ENCODE data around the gene MIOS. TPM values are rescaled to one million over a fixed set of nuclear protein-coding genes. Genes with fewer than 3 reads are reported as not detected.
A peak's percentile ranks its signal among the peaks of the same experiment; 100 is the strongest.

The MIOS gene
- polyA plus RNA-seq, 1 donor: 23.3 TPM

DNA sequence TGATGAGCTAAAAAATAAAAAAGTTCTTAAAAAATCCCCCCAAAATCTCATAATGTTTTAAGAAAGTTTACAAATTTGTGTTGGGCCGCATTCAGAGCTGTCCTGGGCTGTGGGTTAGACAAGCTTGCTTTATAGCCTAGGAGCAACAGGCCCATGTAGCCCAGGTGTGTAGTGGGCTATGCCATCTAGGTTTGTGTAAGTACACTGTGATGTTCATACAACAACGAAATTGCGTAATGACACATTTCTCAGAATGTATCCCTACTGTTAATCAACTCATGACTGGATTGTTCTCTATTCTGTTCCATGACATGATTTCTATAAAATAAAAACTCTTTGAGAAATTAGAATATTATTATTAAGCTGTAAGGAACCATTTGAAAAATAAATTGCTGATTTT is 13.0 kb downstream of the MIOS start:
- WGBS (ENCODE audit: insufficient coverage, low lambda C conversion rate): 100% methylated on average over 1 of the region's 3 CpGs

DNA sequence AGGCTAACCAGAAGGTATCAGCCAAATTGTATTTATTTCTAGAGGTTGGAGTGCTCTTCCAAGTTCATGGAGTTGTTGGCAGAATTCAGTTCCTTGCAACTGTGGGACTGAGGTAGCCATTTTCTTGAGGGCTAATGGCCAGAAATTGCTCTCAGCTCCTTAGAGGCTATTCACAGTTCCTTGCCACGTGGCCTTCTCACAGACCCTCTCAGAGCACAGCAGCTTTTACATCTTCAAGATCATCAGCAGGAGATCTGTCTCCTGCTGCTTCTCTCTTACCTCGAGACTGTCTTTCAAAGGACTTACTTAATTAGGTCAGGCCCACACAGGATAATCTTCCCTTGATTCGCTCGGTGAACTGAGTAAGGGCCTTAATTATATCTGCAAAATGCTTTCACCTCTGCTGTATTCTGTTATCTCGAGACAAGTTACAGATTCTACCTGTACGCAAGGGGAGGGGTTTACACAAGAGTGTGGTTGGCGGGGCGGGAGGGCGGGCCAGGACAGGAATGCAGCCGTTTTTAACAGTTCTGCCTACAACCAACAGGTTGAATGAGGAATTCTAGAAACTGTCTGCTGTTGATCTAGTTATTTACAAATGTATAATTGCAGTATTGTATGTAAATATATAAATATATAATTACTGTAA is 15.0 kb downstream of the MIOS start:
- no CpG with 5 or more reads among the region's 10 CpGs for WGBS (ENCODE audit: insufficient coverage, low lambda C conversion rate)

More for the DNA sequence above, 13.0 kb downstream of the MIOS start:
- Histone ChIP-seq H3K9me3 (ENCODE audit: control insufficient read depth, low read depth, low read length) (no peaks in the 10 kb centered on the region), H3K4me3 (ENCODE audit: low read length) (no peak overlapping the region), H3K36me3 (ENCODE audit: control insufficient read depth, insufficient read depth, low read length) (peaks cover 2% of the 10 kb centered on the region), H3K27ac (ENCODE audit: low read length) (no peak overlapping the region), H3K4me1 (ENCODE audit: control insufficient read depth, insufficient read depth, low read length) (no peaks in the 10 kb centered on the region), H3K27me3 (ENCODE audit: control insufficient read depth, insufficient read depth, low read length) (no peaks in the 10 kb centered on the region)
- DNase-seq: no peak

GRCh38 chr7:7582596-7582995 is 15.9 kb downstream of the MIOS start:
- H3K4me1 ChIP-seq (ENCODE audit: control insufficient read depth, insufficient read depth, low read length): no peaks in the 10 kb centered on the region
- no peak overlapping the region for H3K27ac ChIP-seq (ENCODE audit: low read length)
- no peak overlapping the region for H3K4me3 ChIP-seq (ENCODE audit: low read length)
- H3K27me3 ChIP-seq (ENCODE audit: control insufficient read depth, insufficient read depth, low read length): no peaks in the 10 kb centered on the region
- 83% methylated on average over 1 of the region's 1 CpG for WGBS (ENCODE audit: insufficient coverage, low lambda C conversion rate)
- no peaks in the 10 kb centered on the region for H3K9me3 ChIP-seq (ENCODE audit: control insufficient read depth, low read depth, low read length)
- DNase-seq: no peak
- H3K36me3 ChIP-seq (ENCODE audit: control insufficient read depth, insufficient read depth, low read length): peaks cover 2% of the 10 kb centered on the region

More for the DNA sequence above, 15.0 kb downstream of the MIOS start:
- Histone ChIP-seq H3K4me1 (ENCODE audit: control insufficient read depth, insufficient read depth, low read length) (no peaks in the 10 kb centered on the region), H3K4me3 (ENCODE audit: low read length) (no peak overlapping the region), H3K27me3 (ENCODE audit: control insufficient read depth, insufficient read depth, low read length) (no peaks in the 10 kb centered on the region), H3K9me3 (ENCODE audit: control insufficient read depth, low read depth, low read length) (no peaks in the 10 kb centered on the region), H3K36me3 (ENCODE audit: control insufficient read depth, insufficient read depth, low read length) (peaks cover 2% of the 10 kb centered on the region), H3K27ac (ENCODE audit: low read length) (no peak overlapping the region)
- peak in 1 of 2 donors; percentile 26 for DNase-seq

DNA sequence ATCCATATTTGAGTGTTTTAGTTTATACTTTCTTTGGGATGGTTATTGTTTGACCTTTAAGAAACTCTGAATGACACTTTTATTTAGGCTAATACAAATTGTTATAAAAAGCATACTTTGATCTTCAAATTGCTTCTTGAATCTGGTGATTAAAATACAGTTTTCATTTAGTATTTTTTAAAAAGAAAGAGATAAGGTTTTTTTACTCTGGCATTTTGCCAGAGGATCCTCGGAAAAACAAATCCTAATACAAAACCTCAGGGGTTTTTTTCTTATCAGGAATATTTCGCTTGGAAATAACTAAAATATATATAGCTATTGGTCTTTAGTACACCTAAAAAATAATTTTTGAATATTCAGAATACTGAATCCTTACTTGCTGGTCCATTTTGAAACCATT is 17.0 kb downstream of the MIOS start:
- WGBS (ENCODE audit: insufficient coverage, low lambda C conversion rate): 74% methylated on average over 2 of the region's 2 CpGs
- Histone ChIP-seq H3K27me3 (ENCODE audit: control insufficient read depth, insufficient read depth, low read length) (no peaks in the 10 kb centered on the region), H3K4me1 (ENCODE audit: control insufficient read depth, insufficient read depth, low read length) (no peaks in the 10 kb centered on the region)

DNA sequence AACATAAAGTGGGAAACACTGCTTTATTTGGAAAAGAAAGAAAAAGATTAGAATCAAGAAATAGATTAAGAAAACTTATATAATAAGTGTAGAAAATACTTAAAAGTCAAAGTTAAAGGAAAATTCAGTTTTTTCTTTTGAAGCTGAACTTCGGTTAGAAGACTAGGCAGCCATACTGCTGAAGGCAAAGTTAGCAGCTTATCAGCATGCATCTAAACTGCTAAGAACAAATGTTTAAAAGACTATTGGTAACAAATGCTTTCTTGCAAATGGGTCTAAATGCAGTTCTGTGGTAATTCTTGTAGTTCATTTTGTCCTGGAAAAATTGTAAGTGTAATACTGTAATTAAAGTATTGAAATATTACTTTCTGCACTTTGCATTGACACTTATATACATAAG is 18.0 kb downstream of the MIOS start:
- WGBS (ENCODE audit: insufficient coverage, low lambda C conversion rate): 100% methylated on average over 1 of the region's 1 CpG
- no peaks in the 10 kb centered on the region for H3K9me3 ChIP-seq (ENCODE audit: control insufficient read depth, low read depth, low read length)
- H3K27ac ChIP-seq (ENCODE audit: low read length): no peak overlapping the region
- no peaks in the 10 kb centered on the region for H3K27me3 ChIP-seq (ENCODE audit: control insufficient read depth, insufficient read depth, low read length)
- DNase-seq: no peak
- no peak overlapping the region for H3K4me3 ChIP-seq (ENCODE audit: low read length)
- no peaks in the 10 kb centered on the region for H3K4me1 ChIP-seq (ENCODE audit: control insufficient read depth, insufficient read depth, low read length)
- peaks cover 2% of the 10 kb centered on the region for H3K36me3 ChIP-seq (ENCODE audit: control insufficient read depth, insufficient read depth, low read length)

More for the DNA sequence above, 17.0 kb downstream of the MIOS start:
- DNase-seq: no peak
- H3K4me3 ChIP-seq (ENCODE audit: low read length): no peak overlapping the region
- peaks cover 2% of the 10 kb centered on the region for H3K36me3 ChIP-seq (ENCODE audit: control insufficient read depth, insufficient read depth, low read length)
- H3K9me3 ChIP-seq (ENCODE audit: control insufficient read depth, low read depth, low read length): no peaks in the 10 kb centered on the region
- H3K27ac ChIP-seq (ENCODE audit: low read length): no peak overlapping the region

- H3K9me3 ChIP-seq (ENCODE audit: control insufficient read depth, low read depth, low read length): no peaks in the 10 kb centered on the region
- 97% methylated on average over 4 of the region's 5 CpGs for WGBS (ENCODE audit: insufficient coverage, low lambda C conversion rate)
- H3K4me3 ChIP-seq (ENCODE audit: low read length): no peak overlapping the region
- no peaks in the 10 kb centered on the region for H3K4me1 ChIP-seq (ENCODE audit: control insufficient read depth, insufficient read depth, low read length)
- no peak for DNase-seq
- H3K36me3 ChIP-seq (ENCODE audit: control insufficient read depth, insufficient read depth, low read length): peaks cover 2% of the 10 kb centered on the region
- H3K27me3 ChIP-seq (ENCODE audit: control insufficient read depth, insufficient read depth, low read length): no peaks in the 10 kb centered on the region
- no peak overlapping the region for H3K27ac ChIP-seq (ENCODE audit: low read length)
Measured at GRCh38 chr7:7585241-7585928, 18.7 kb downstream of the MIOS start.

DNA sequence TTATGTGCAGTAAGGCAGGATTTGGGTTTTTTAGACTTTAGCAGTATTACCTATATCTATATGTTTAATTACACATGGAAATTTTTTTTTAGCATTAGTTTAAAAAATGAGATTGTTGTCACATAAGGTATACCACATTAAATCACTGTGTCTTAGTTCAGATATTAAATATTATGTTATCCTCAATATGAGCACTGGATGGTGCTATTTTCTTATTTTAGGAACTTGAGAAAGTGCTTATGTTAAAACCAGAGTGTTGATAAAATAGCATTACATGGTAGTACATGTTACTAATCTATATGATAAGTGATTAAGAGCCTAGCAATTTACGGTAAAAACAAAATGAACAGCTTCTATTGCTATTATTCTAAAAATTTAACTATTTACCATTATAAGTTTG is 28.8 kb downstream of the MIOS start:
- Histone ChIP-seq H3K4me1 (ENCODE audit: control insufficient read depth, insufficient read depth, low read length) (no peaks in the 10 kb centered on the region), H3K36me3 (ENCODE audit: control insufficient read depth, insufficient read depth, low read length) (peaks cover 30% of the 10 kb centered on the region), H3K27me3 (ENCODE audit: control insufficient read depth, insufficient read depth, low read length) (no peaks in the 10 kb centered on the region), H3K4me3 (ENCODE audit: low read length) (no peak overlapping the region), H3K9me3 (ENCODE audit: control insufficient read depth, low read depth, low read length) (no peaks in the 10 kb centered on the region), H3K27ac (ENCODE audit: low read length) (no peak overlapping the region)
- WGBS (ENCODE audit: insufficient coverage, low lambda C conversion rate): no CpG with 5 or more reads among the region's 1 CpG
- DNase-seq: peak in 1 of 2 donors; percentile 9

DNA sequence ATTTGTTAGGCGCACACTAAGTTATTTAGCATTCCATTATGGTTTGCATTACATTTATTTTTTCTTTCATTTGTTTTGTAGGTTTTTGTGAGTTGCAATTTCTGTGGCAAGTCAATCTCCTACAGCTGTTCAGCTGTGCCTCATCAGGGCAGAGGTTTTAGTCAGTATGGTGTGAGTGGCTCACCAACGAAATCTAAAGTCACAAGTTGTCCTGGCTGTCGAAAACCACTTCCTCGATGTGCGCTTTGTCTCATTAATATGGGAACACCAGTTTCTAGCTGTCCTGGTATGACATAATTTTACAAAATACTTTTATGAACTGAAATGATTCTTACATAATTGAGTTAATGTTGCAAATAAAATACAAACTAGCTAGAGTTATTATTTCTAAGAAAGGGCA is 29.5 kb downstream of the MIOS start:
- Histone ChIP-seq H3K4me1 (ENCODE audit: control insufficient read depth, insufficient read depth, low read length) (no peaks in the 10 kb centered on the region), H3K27me3 (ENCODE audit: control insufficient read depth, insufficient read depth, low read length) (no peaks in the 10 kb centered on the region), H3K9me3 (ENCODE audit: control insufficient read depth, low read depth, low read length) (no peaks in the 10 kb centered on the region), H3K4me3 (ENCODE audit: low read length) (no peak overlapping the region), H3K36me3 (ENCODE audit: control insufficient read depth, insufficient read depth, low read length) (peaks cover 28% of the 10 kb centered on the region), H3K27ac (ENCODE audit: low read length) (no peak overlapping the region)
- DNase-seq: peak in 1 of 2 donors; percentile 1
- 100% methylated on average over 1 of the region's 5 CpGs for WGBS (ENCODE audit: insufficient coverage, low lambda C conversion rate)

GRCh38 chr7:7607010-7607409 is 40.3 kb downstream of the MIOS start:
- no CpG with 5 or more reads among the region's 3 CpGs for WGBS (ENCODE audit: insufficient coverage, low lambda C conversion rate)
- H3K36me3 ChIP-seq (ENCODE audit: control insufficient read depth, insufficient read depth, low read length): peaks cover 7% of the 10 kb centered on the region
- no peak overlapping the region for H3K27ac ChIP-seq (ENCODE audit: low read length)
- no peak overlapping the region for H3K4me3 ChIP-seq (ENCODE audit: low read length)
- H3K4me1 ChIP-seq (ENCODE audit: control insufficient read depth, insufficient read depth, low read length): no peaks in the 10 kb centered on the region
- no peaks in the 10 kb centered on the region for H3K27me3 ChIP-seq (ENCODE audit: control insufficient read depth, insufficient read depth, low read length)
- DNase-seq: no peak
- H3K9me3 ChIP-seq (ENCODE audit: control insufficient read depth, low read depth, low read length): no peaks in the 10 kb centered on the region

DNA sequence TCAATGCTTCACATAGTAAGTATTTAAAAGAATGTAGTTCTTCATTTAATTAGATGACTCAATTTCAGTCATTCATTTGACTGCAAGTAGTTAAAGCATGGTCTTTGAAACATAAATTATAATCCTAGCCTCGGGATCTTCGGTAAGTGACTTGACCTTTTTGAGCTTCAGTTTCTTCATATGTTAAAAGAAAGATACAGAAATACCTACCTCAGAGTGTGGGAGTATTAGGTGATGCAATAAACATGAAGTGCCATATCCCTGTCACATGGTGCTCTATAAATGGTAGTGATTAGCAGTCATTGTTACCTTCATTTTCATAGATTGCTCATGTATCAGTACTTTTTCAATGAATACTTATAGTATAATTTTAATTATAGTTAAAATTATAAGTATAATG is 42.6 kb downstream of the MIOS start:
- DNase-seq: no peak
- no peak overlapping the region for H3K27ac ChIP-seq (ENCODE audit: low read length)
- no peaks in the 10 kb centered on the region for H3K4me1 ChIP-seq (ENCODE audit: control insufficient read depth, insufficient read depth, low read length)
- no peaks in the 10 kb centered on the region for H3K27me3 ChIP-seq (ENCODE audit: control insufficient read depth, insufficient read depth, low read length)
- no CpG with 5 or more reads among the region's 2 CpGs for WGBS (ENCODE audit: insufficient coverage, low lambda C conversion rate)
- H3K9me3 ChIP-seq (ENCODE audit: control insufficient read depth, low read depth, low read length): no peaks in the 10 kb centered on the region
- peaks cover 7% of the 10 kb centered on the region for H3K36me3 ChIP-seq (ENCODE audit: control insufficient read depth, insufficient read depth, low read length)
- H3K4me3 ChIP-seq (ENCODE audit: low read length): no peak overlapping the region

GRCh38 chr7:7612519-7612918 is 45.8 kb downstream of the MIOS start:
- Histone ChIP-seq H3K4me1 (ENCODE audit: control insufficient read depth, insufficient read depth, low read length) (no peaks in the 10 kb centered on the region), H3K27ac (ENCODE audit: low read length) (no peak overlapping the region), H3K36me3 (ENCODE audit: control insufficient read depth, insufficient read depth, low read length) (no peaks in the 10 kb centered on the region), H3K9me3 (ENCODE audit: control insufficient read depth, low read depth, low read length) (no peaks in the 10 kb centered on the region), H3K4me3 (ENCODE audit: low read length) (no peak overlapping the region), H3K27me3 (ENCODE audit: control insufficient read depth, insufficient read depth, low read length) (no peaks in the 10 kb centered on the region)
- WGBS (ENCODE audit: insufficient coverage, low lambda C conversion rate): no CpG with 5 or more reads among the region's 1 CpG
- no peak for DNase-seq

Measured in large intestine (tissue), 3 donors.